MM.1S (cell line): Measurements from ENCODE around the gene SLC8A3.

Experiments used
- DNase-seq: peaks from one replicate; pipeline ENCODE4 v3.0.0-alpha.2; 2015
- H2AFZ ChIP-seq: fragments of 300-600 bp; sonication (generic); 2 replicates; pipeline ENCODE4 v1.6.0; 2016; ENCODE audit warnings: antibody characterized with exemption, low read length
- H3F3A ChIP-seq: fragments of 300-600 bp; sonication (generic); 2 replicates; pipeline ENCODE4 v1.6.1; 2016; ENCODE audit warnings: mild to moderate bottlenecking, antibody characterized with exemption, low read length, moderate library complexity, mixed read lengths; ENCODE audit not compliant: insufficient read depth
- H3K27ac ChIP-seq: fragments of 300-600 bp; sonication (generic); 2 replicates; pipeline ENCODE4 v1.5.1; 2016; ENCODE audit warnings: mild to moderate bottlenecking, low read length
- H3K27me3 ChIP-seq: fragments of 300-600 bp; sonication (generic); replicated peaks from 2 replicates; pipeline ENCODE4 v1.6.0; 2016; ENCODE audit warnings: low read length; ENCODE audit not compliant: insufficient read depth
- H3K36me3 ChIP-seq: fragments of 300-600 bp; sonication (generic); replicated peaks from 2 replicates; pipeline ENCODE4 v1.6.1; 2016; ENCODE audit warnings: mild to moderate bottlenecking, low read length, mixed read lengths; ENCODE audit not compliant: insufficient read depth
- H3K4me1 ChIP-seq: fragments of 300-600 bp; sonication (generic); 2 replicates; pipeline ENCODE4 v1.6.1; 2016; ENCODE audit warnings: low read length, mixed read lengths
- H3K4me2 ChIP-seq: fragments of 300-600 bp; sonication (generic); 2 replicates; pipeline ENCODE4 v1.6.0; 2016; ENCODE audit warnings: low read depth, low read length
- H3K4me3 ChIP-seq: fragments of 300-600 bp; sonication (generic); 2 replicates; pipeline ENCODE4 v1.5.1; 2016; ENCODE audit warnings: low read length, mixed read lengths
- H3K79me2 ChIP-seq: fragments of 300-600 bp; sonication (generic); 2 replicates; pipeline ENCODE4 v1.6.1; 2016; ENCODE audit warnings: mixed run types, low read length, mixed read lengths
- H3K9ac ChIP-seq: fragments of 300-600 bp; sonication (generic); 2 replicates; pipeline ENCODE4 v1.6.1; 2016; ENCODE audit warnings: low read length, mixed read lengths
- H3K9me2 ChIP-seq: fragments of 300-600 bp; sonication (generic); replicated peaks from 2 replicates; pipeline ENCODE4 v1.6.1; 2016; ENCODE audit warnings: mild to moderate bottlenecking, low read length, mixed read lengths; ENCODE audit not compliant: insufficient read depth
- H3K9me3 ChIP-seq: fragments of 300-600 bp; sonication (generic); replicated peaks from 2 replicates; pipeline ENCODE4 v1.6.1; 2016; ENCODE audit warnings: mild to moderate bottlenecking, low read length, mixed read lengths; ENCODE audit not compliant: insufficient read depth
- H4K20me1 ChIP-seq: fragments of 300-600 bp; sonication (generic); 2 replicates; pipeline ENCODE4 v1.6.1; 2016; ENCODE audit warnings: mild to moderate bottlenecking, low read length, moderate library complexity, mixed read lengths; ENCODE audit not compliant: insufficient read depth
- EZH2 ChIP-seq: fragments of 300-600 bp; sonication (generic); optimal IDR thresholded peaks from 2 replicates; pipeline ENCODE3; 2017; ENCODE audit warnings: low read depth, mild to moderate bottlenecking, antibody characterized with exemption, low read length, mixed read lengths
- EZH2phosphoT487 ChIP-seq: fragments of 300-600 bp; sonication (generic); IDR thresholded peaks from 2 replicates; pipeline ENCODE4 v1.6.1; 2018; ENCODE audit warnings: antibody characterized with exemption, low read length
- TF ChIP-seq, protein P1 (sequence below): fragments of 300-600 bp; sonication (generic); IDR thresholded peaks from 2 replicates; pipeline ENCODE4 v1.5.1; 2016; ENCODE audit warnings: antibody characterized with exemption, low read length, mixed read lengths

The SLC8A3 gene

DNA sequence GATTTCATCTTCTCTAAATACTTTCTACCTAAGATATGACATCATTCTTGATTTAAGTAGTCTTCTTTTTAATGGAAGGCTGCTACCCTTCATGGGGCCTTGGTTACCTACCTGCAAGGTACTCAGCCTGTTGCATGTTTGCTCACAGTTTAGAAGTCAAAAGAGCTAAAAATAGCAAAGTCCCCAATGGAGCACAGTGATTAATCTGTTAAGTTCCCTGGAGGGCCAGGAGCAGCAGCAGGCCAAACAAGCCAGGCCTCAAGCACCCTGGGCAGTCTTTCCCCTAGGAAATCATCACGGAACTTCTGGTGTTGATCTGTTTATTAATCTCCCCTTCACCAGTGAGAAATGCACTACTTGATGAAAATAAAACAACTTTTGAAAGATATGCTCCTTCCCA, 24.0 kb upstream of the SLC8A3 start:
- H3K9ac ChIP-seq: no peak overlapping the region
- DNase-seq: no peak
- H3F3A ChIP-seq: no peaks in the 10 kb centered on the region
- no peak overlapping the region for H3K27ac ChIP-seq
- no peaks in the 10 kb centered on the region for H3K27me3 ChIP-seq
- H3K4me2 ChIP-seq: no peak overlapping the region
- TF ChIP-seq EZH2phosphoT487 (no peak), EZH2 (no peak)
- TF ChIP-seq, protein P1, sequence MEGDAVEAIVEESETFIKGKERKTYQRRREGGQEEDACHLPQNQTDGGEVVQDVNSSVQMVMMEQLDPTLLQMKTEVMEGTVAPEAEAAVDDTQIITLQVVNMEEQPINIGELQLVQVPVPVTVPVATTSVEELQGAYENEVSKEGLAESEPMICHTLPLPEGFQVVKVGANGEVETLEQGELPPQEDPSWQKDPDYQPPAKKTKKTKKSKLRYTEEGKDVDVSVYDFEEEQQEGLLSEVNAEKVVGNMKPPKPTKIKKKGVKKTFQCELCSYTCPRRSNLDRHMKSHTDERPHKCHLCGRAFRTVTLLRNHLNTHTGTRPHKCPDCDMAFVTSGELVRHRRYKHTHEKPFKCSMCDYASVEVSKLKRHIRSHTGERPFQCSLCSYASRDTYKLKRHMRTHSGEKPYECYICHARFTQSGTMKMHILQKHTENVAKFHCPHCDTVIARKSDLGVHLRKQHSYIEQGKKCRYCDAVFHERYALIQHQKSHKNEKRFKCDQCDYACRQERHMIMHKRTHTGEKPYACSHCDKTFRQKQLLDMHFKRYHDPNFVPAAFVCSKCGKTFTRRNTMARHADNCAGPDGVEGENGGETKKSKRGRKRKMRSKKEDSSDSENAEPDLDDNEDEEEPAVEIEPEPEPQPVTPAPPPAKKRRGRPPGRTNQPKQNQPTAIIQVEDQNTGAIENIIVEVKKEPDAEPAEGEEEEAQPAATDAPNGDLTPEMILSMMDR: no peak
- H3K4me3 ChIP-seq: no peak overlapping the region
- H4K20me1 ChIP-seq: no peaks in the 10 kb centered on the region
- H3K9me3 ChIP-seq: no peaks in the 10 kb centered on the region
- no peaks in the 10 kb centered on the region for H3K9me2 ChIP-seq
- no peaks in the 10 kb centered on the region for H3K36me3 ChIP-seq
- no peaks in the 10 kb centered on the region for H3K79me2 ChIP-seq
- no peak overlapping the region for H2AFZ ChIP-seq
- H3K4me1 ChIP-seq: no peaks in the 10 kb centered on the region

DNA sequence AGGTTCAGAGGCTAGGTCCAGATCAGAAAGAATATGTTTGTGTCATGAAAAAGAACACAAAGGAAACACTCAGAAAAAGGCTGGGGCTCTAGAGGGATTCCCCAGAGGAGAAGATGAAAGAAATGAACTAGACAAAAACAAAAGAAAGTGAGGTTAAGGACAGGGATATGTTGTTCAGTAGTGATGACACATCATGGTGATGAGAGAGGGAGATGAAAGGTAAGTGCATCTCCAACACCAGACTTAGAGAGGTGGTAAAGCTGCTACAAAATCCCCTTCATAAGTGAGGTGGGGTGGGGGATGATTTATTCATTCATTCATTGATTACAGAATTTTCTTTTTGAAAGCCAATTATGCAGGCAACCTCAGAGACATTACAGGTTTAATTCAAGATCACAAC, 19.6 kb upstream of the SLC8A3 start:
- no peak overlapping the region for H3K4me3 ChIP-seq
- no peaks in the 10 kb centered on the region for H3K4me1 ChIP-seq
- H3K4me2 ChIP-seq: no peak overlapping the region
- H3K9me2 ChIP-seq: no peaks in the 10 kb centered on the region
- H3K79me2 ChIP-seq: no peaks in the 10 kb centered on the region
- DNase-seq: no peak
- H3K9me3 ChIP-seq: no peaks in the 10 kb centered on the region
- no peaks in the 10 kb centered on the region for H3K27me3 ChIP-seq
- H3F3A ChIP-seq: no peaks in the 10 kb centered on the region
- H3K36me3 ChIP-seq: no peaks in the 10 kb centered on the region
- H2AFZ ChIP-seq: no peak overlapping the region
- TF ChIP-seq EZH2 (no peak), EZH2phosphoT487 (no peak)
- TF ChIP-seq, protein P1: no peak
- no peak overlapping the region for H3K9ac ChIP-seq
- H3K27ac ChIP-seq: no peak overlapping the region
- no peaks in the 10 kb centered on the region for H4K20me1 ChIP-seq

GRCh38 chr14:70203686-70204085, 14.9 kb upstream of the SLC8A3 start:
- no peaks in the 10 kb centered on the region for H4K20me1 ChIP-seq
- no peaks in the 10 kb centered on the region for H3K27me3 ChIP-seq
- no peaks in the 10 kb centered on the region for H3K79me2 ChIP-seq
- TF ChIP-seq EZH2phosphoT487 (no peak), EZH2 (no peak)
- TF ChIP-seq, protein P1: no peak
- H3K4me1 ChIP-seq: no peaks in the 10 kb centered on the region
- H3K9me3 ChIP-seq: no peaks in the 10 kb centered on the region
- H3K4me2 ChIP-seq: no peak overlapping the region
- H3F3A ChIP-seq: no peaks in the 10 kb centered on the region
- H3K36me3 ChIP-seq: no peaks in the 10 kb centered on the region
- no peak overlapping the region for H3K27ac ChIP-seq
- H3K9me2 ChIP-seq: no peaks in the 10 kb centered on the region
- H3K4me3 ChIP-seq: no peak overlapping the region
- no peak overlapping the region for H2AFZ ChIP-seq
- DNase-seq: no peak
- H3K9ac ChIP-seq: no peak overlapping the region

GRCh38 chr14:70201994-70202393, 13.2 kb upstream of the SLC8A3 start:
- H3K4me2 ChIP-seq: no peak overlapping the region
- no peaks in the 10 kb centered on the region for H4K20me1 ChIP-seq
- DNase-seq: no peak
- no peaks in the 10 kb centered on the region for H3K9me3 ChIP-seq
- no peaks in the 10 kb centered on the region for H3K4me1 ChIP-seq
- H3F3A ChIP-seq: no peaks in the 10 kb centered on the region
- no peaks in the 10 kb centered on the region for H3K79me2 ChIP-seq
- H2AFZ ChIP-seq: no peak overlapping the region
- H3K9me2 ChIP-seq: no peaks in the 10 kb centered on the region
- H3K27me3 ChIP-seq: no peaks in the 10 kb centered on the region
- no peak overlapping the region for H3K9ac ChIP-seq
- TF ChIP-seq, protein P1: no peak
- no peak for TF ChIP-seq EZH2
- no peak for TF ChIP-seq EZH2phosphoT487
- no peaks in the 10 kb centered on the region for H3K36me3 ChIP-seq
- H3K27ac ChIP-seq: no peak overlapping the region
- H3K4me3 ChIP-seq: no peak overlapping the region
